Neural crest cell (in vitro differentiated cells): ENCODE data around the gene FRMD5. TPM values are rescaled to one million over a fixed set of nuclear protein-coding genes. Genes with fewer than 3 reads are reported as not detected.

Experiments used
- DNase-seq: peaks from one replicate; pipeline ENCODE4 v3.0.0; 2021; ENCODE audit warnings: low read depth, mixed read lengths, low spot score
- H3K27ac Mint-ChIP-seq: one replicate; pipeline ENCODE4 v1.8.0; 2021; ENCODE audit warnings: mild to moderate bottlenecking, mixed read lengths; ENCODE audit not compliant: unreplicated experiment
- H3K27me3 Mint-ChIP-seq: 2 replicates; pipeline ENCODE4 v1.8.0; 2021; ENCODE audit warnings: low read depth, mild to moderate bottlenecking, mixed read lengths
- H3K36me3 Mint-ChIP-seq: 2 replicates; pipeline ENCODE4 v1.8.0; 2021; ENCODE audit warnings: low read depth, mild to moderate bottlenecking, mixed read lengths
- H3K4me1 Mint-ChIP-seq: 2 replicates; pipeline ENCODE4 v1.8.0; 2021; ENCODE audit warnings: mixed read lengths
- H3K4me3 Mint-ChIP-seq: one replicate; pipeline ENCODE4 v1.8.0; 2021; ENCODE audit warnings: mild to moderate bottlenecking, mixed read lengths
- H3K9me3 Mint-ChIP-seq: 2 replicates; pipeline ENCODE4 v1.8.0; 2021; ENCODE audit warnings: mixed read lengths
- CTCF ChIP-seq: fragments of 200-600 bp; sonication (generic); conservative IDR thresholded peaks from 2 replicates; pipeline ENCODE4 v1.5.0; 2021; ENCODE audit warnings: antibody characterized with exemption, mild to moderate bottlenecking
- total RNA-seq: library from RNA; stranded (reverse); gene quantifications from 2 replicates; pipeline ENCODE4 v1.2.1, GENCODE V29; 2021

FRMD5 gene
- total RNA-seq, 1 donor from 2014 or later: 4.3 TPM

- peaks cover 5% of the 10 kb centered on the region for H3K9me3 Mint-ChIP-seq
- H3K4me1 Mint-ChIP-seq: peaks cover 22% of the 10 kb centered on the region
- TF ChIP-seq CTCF: no peak
- no peaks in the 10 kb centered on the region for H3K27me3 Mint-ChIP-seq
- no peak for DNase-seq
- H3K27ac Mint-ChIP-seq: no peak overlapping the region
- peaks cover 4% of the 10 kb centered on the region for H3K36me3 Mint-ChIP-seq
- peak overlapping the region; percentile 56 for H3K4me3 Mint-ChIP-seq
Observed at GRCh38 chr15:43821505-43821904, 373.6 kb downstream of the FRMD5 start.

Other genes starting within 250 kb of the FRMD5 start
- 63.6 and 64.8 TPM in 2 replicates for gene GOLM2, start 93.4 kb upstream of the FRMD5 start, total RNA-seq
- gene CTDSPL2, start 232.4 kb upstream of the FRMD5 start, total RNA-seq: 85.7 and 91.5 TPM in 2 replicates